GM12864 (cell line): ENCODE data around the gene ACVR1C.
"Not testable (repeated sequence)": the region's sequence is repeated elsewhere in the genome, so short reads cannot be mapped to it uniquely, and the experiment has no call there.

Experiments
- DNase-seq: peaks from one replicate; pipeline ENCODE4 v3.0.0-alpha.2; 2011; ENCODE audit warnings: low read depth
- H3K4me3 ChIP-seq: 2 replicates; pipeline ENCODE4 v1.5.1; 2011; ENCODE audit warnings: mild to moderate bottlenecking, low read depth, low read length, control low read depth
- CTCF ChIP-seq: IDR thresholded peaks from 2 replicates; pipeline ENCODE4 v1.5.1; 2011; ENCODE audit warnings: low read depth, mild to moderate bottlenecking, moderate library complexity, low read length, control low read depth, inconsistent platforms; ENCODE audit errors: missing control alignments

The ACVR1C gene

GRCh38 chr2:157526070-157526469 lies 102.6 kb downstream of the ACVR1C start:
- TF ChIP-seq CTCF: no peak
- no peak for DNase-seq
- H3K4me3 ChIP-seq: no peak overlapping the region

DNA sequence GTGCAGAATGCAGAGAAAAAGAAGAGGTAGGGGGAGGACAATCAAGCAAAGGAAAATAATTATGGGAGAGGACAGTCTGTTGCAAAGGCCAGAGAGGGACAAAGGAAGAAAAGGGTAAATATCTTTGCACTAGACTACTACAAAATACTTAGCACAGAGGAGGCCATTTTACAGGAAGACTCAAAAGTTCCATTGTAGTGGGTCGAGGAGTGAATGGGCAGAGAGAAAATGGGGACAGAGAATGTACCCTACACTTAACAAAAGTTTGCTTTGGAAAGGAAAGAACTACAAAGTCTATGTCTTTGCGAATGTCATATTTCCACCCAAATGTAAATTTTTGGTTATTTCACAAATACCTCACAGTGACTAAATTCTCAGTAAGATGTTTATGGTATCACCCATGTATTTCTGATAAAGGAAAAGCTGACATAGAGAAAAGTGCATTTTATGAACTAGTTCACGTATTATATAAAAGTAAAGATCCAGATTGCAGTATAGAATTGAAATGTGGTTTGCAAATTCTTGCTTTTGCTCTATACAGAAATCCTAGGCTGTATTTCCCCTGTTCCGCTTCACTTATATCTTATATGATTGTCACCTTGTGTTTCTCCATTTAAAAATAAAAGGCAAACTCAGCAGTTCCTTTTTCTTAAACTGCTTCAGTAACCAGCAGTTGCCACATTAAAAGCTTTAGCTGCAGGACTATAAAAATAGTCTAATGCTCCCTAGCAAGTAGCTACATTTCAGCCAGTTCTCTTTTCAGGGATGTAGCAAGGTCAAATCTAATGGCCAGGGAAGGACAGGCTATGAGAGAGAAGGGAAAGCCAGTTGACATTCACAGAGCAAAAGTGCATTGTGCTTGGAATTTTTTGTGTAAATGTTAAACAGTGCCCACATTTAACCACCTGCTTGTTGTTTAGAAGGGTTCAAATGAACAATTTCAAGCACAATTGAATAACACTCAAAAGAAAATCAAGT lies 105.1 kb downstream of the ACVR1C start:
- no peak for TF ChIP-seq CTCF
- no peak for DNase-seq
- no peak overlapping the region for H3K4me3 ChIP-seq

DNA sequence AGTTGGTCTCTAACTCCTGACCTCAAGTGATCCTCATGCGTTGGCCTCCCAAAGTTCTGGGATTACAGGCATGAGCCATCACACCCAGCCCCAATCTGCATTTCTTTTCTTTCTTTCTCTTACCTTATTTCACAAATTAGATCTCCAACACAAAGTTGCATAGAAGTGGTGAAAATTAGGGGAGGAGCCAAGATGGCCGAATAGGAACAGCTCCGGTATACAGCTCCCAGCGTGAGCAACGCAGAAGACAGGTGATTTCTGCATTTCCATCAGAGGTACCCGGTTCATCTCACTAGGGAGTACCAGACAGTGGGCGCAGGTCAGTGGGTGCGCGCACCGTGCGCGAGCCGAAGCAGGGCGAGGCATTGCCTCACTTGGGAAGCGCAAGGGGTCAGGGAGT lies 113.7 kb downstream of the ACVR1C start:
- DNase-seq, H3K4me3 ChIP-seq: not testable (repeated sequence)

- DNase-seq: no peak
- TF ChIP-seq CTCF: no peak
- H3K4me3 ChIP-seq: no peak overlapping the region
Observed at GRCh38 chr2:157509744-157510143, 118.9 kb downstream of the ACVR1C start.

- no peak for DNase-seq
- TF ChIP-seq CTCF: no peak
- no peak overlapping the region for H3K4me3 ChIP-seq
Observed at GRCh38 chr2:157508676-157509075, 120.0 kb downstream of the ACVR1C start.

DNA sequence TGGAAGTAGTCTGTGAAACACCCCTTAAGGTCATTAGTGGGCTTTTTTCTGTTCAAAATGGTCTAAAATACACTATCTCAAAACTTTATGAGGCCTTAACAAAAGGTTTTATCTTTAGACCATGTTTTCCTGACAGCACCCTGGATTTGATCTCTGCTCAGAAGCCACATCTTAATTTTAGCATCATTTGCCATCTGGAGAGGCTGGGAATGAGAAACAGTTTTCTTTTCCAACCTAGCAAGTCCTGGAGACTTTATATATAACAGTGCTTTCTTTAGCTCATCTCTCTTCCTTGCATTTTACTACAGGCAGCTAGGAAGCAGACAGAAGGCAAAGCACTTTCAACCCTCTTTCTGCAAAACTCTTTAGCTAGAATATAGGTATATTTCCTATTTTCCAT lies 122.1 kb downstream of the ACVR1C start:
- H3K4me3 ChIP-seq: no peak overlapping the region
- DNase-seq: no peak
- TF ChIP-seq CTCF: no peak

- DNase-seq: no peak
- no peak for TF ChIP-seq CTCF
- no peak overlapping the region for H3K4me3 ChIP-seq
Observed at GRCh38 chr2:157504623-157505022, 124.0 kb downstream of the ACVR1C start.
